GM12875 (cell line): ENCODE data around the gene FOXO3.
"Not testable (repeated sequence)": the region's sequence is repeated elsewhere in the genome, so short reads cannot be mapped to it uniquely, and the experiment has no call there.

Source experiments
- H3K4me3 ChIP-seq: one replicate; pipeline ENCODE4 v1.5.1; 2011; ENCODE audit warnings: low read depth, low read length, control low read depth
- CTCF ChIP-seq: IDR thresholded peaks from 2 replicates; pipeline ENCODE4 v1.5.1; 2011; ENCODE audit warnings: low read depth, mild to moderate bottlenecking, control low read depth, inconsistent platforms, low read length, moderate library complexity, borderline replicate concordance; ENCODE audit not compliant: insufficient read depth

Gene FOXO3

GRCh38 chr6:108677894-108678293 lies 117.2 kb downstream of the FOXO3 start:
- TF ChIP-seq CTCF, result no peak
- no peak overlapping the region for H3K4me3 ChIP-seq

GRCh38 chr6:108680314-108680713 lies 119.6 kb downstream of the FOXO3 start:
- not testable (repeated sequence) for H3K4me3 ChIP-seq

GRCh38 chr6:108681721-108682120 lies 121.0 kb downstream of the FOXO3 start:
- H3K4me3 ChIP-seq, result not testable (repeated sequence)

GRCh38 chr6:108682383-108683119 lies 121.8 kb downstream of the FOXO3 start:
- H3K4me3 ChIP-seq, result not testable (repeated sequence)

GRCh38 chr6:108683976-108684375 lies 123.3 kb downstream of the FOXO3 start:
- not testable (repeated sequence) for H3K4me3 ChIP-seq

- no peak overlapping the region for H3K4me3 ChIP-seq
- no peak for TF ChIP-seq CTCF
Observed at GRCh38 chr6:108684771-108685329, 124.1 kb downstream of the FOXO3 start.

- H3K4me3 ChIP-seq, result no peak overlapping the region
- no peak for TF ChIP-seq CTCF
Observed at GRCh38 chr6:108685970-108686369, 125.3 kb downstream of the FOXO3 start.

- H3K4me3 ChIP-seq, result no peak overlapping the region
- TF ChIP-seq CTCF, result no peak
Observed at GRCh38 chr6:108686896-108687295, 126.2 kb downstream of the FOXO3 start.

GRCh38 chr6:108687921-108688320 lies 127.2 kb downstream of the FOXO3 start:
- no peak for TF ChIP-seq CTCF
- H3K4me3 ChIP-seq, result no peak overlapping the region
